HEK293T (cell line): Measurements from ENCODE around the gene SART3.
"Not testable (repeated sequence)": the region's sequence is repeated elsewhere in the genome, so short reads cannot be mapped to it uniquely, and the experiment has no call there.

Experiments
- CTCF ChIA-PET: fragments of 350-600 bp; formaldehyde crosslinking; extraction: SDS; loops from one replicate; lab custom pipeline; 2021; ENCODE audit warnings: antibody characterized with exemption, inconsistent platforms; lab: Yijun Ruan, JAX
- POLR2A ChIA-PET: fragments of 350-600 bp; formaldehyde crosslinking; extraction: SDS; loops from one replicate; lab custom pipeline; 2020; ENCODE audit warnings: antibody characterized with exemption, inconsistent platforms; lab: Yijun Ruan, JAX
- DNase-seq: peaks from one replicate; pipeline ENCODE4 v3.0.0; 2012; ENCODE audit warnings: mixed read lengths; ENCODE audit errors: extremely low spot score
- ARNT ChIP-seq: fragments of 450-650 bp; IDR thresholded peaks from 2 replicates; pipeline ENCODE4 v1.6.1; 2017; ENCODE audit warnings: mild to moderate bottlenecking
- BHLHE40 ChIP-seq: fragments of 450-650 bp; IDR thresholded peaks from 2 replicates; pipeline ENCODE4 v1.6.1; 2016; ENCODE audit warnings: mild to moderate bottlenecking, moderate library complexity, borderline replicate concordance
- CTBP1 ChIP-seq: fragments of 450-650 bp; IDR thresholded peaks from 2 replicates; pipeline ENCODE4 v1.6.1; 2016; ENCODE audit warnings: borderline replicate concordance
- ELF4 ChIP-seq: fragments of 450-650 bp; IDR thresholded peaks from 2 replicates; pipeline ENCODE4 v1.6.1; 2017; ENCODE audit warnings: antibody characterized with exemption
- FOXA1 ChIP-seq: fragments of 450-650 bp; IDR thresholded peaks from 2 replicates; pipeline ENCODE4 v1.6.1; 2016; ENCODE audit warnings: mild to moderate bottlenecking
- FOXK2 ChIP-seq: fragments of 450-650 bp; IDR thresholded peaks from 2 replicates; pipeline ENCODE4 v1.6.1; 2016; ENCODE audit warnings: mild to moderate bottlenecking
- FOXM1 ChIP-seq: fragments of 450-650 bp; IDR thresholded peaks from 2 replicates; pipeline ENCODE4 v1.6.1; 2017; ENCODE audit warnings: mild to moderate bottlenecking, borderline replicate concordance
- HDGF ChIP-seq: fragments of 450-650 bp; IDR thresholded peaks from 2 replicates; pipeline ENCODE4 v1.6.1; 2017; ENCODE audit warnings: antibody characterized with exemption, borderline replicate concordance
- L3MBTL2 ChIP-seq: fragments of 450-650 bp; conservative IDR thresholded peaks from 2 replicates; pipeline ENCODE4 v1.6.1; 2016; ENCODE audit warnings: mild to moderate bottlenecking
- LEF1 ChIP-seq: fragments of 450-650 bp; IDR thresholded peaks from 2 replicates; pipeline ENCODE4 v1.6.1; 2017; ENCODE audit warnings: mild to moderate bottlenecking, borderline replicate concordance
- NFRKB ChIP-seq: fragments of 450-650 bp; IDR thresholded peaks from 2 replicates; pipeline ENCODE4 v1.6.1; 2016; ENCODE audit warnings: mild to moderate bottlenecking, moderate library complexity
- SP1 ChIP-seq: fragments of 450-650 bp; IDR thresholded peaks from 2 replicates; pipeline ENCODE4 v1.6.1; 2017
- SUZ12 ChIP-seq: fragments of 450-650 bp; IDR thresholded peaks from 2 replicates; pipeline ENCODE4 v1.6.1; 2016; ENCODE audit warnings: mild to moderate bottlenecking
- TARDBP ChIP-seq: fragments of 450-650 bp; IDR thresholded peaks from 2 replicates; pipeline ENCODE4 v1.6.1; 2016
- ZNF384 ChIP-seq: fragments of 450-650 bp; IDR thresholded peaks from 2 replicates; pipeline ENCODE4 v1.6.1; 2016
- TF ChIP-seq, protein P1 (sequence below): fragments of 450-650 bp; IDR thresholded peaks from 2 replicates; pipeline ENCODE4 v1.6.1; 2016

Gene SART3

GRCh38 chr12:108592033-108592909 lies 31.3 kb upstream of the SART3 start:
- TF ChIP-seq L3MBTL2 (no peak), FOXM1 (no peak), SP1 (no peak)
- ChIA-PET POLR2A (no interaction called here), CTCF (no interaction called here)
- DNase-seq: no peak

DNA sequence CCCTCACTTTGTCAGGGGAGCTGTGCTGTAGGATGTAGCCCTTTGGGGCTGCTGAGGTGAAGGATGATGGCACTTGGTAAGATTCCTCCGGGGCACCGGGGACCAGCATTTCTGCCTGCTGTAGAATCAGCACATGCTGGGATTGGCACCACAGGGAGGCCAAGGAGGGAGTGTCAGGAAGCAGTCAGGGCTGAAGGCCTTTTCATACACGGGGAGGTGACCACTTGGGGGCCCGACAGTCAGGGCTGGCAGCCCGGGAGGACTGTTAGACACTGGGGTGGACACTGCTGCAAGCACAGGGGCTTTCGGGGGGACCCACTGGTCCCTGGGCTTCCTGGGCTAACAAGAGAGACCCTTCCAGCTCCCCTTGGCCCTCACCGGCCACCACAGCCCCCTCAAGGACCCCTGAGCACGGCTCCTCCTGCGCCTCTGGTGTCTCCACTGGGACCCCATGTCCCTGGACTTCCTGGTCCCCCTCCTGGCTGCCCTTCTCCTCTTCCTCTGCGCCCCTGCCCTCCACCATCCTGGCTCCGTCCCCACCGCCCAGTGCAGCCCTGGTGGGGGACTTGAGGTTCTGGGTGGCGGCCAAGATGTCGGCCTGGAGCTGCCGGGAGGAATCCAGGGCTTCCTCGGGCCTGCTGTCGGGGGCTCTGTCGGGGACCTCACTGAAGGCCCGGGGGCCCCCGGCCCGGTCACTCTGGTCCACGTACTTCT lies 30.5 kb upstream of the SART3 start:
- ChIA-PET CTCF (no interaction called here), POLR2A (no interaction called here)
- no peak for TF ChIP-seq ARNT
- TF ChIP-seq SUZ12: no peak
- TF ChIP-seq, protein P1, sequence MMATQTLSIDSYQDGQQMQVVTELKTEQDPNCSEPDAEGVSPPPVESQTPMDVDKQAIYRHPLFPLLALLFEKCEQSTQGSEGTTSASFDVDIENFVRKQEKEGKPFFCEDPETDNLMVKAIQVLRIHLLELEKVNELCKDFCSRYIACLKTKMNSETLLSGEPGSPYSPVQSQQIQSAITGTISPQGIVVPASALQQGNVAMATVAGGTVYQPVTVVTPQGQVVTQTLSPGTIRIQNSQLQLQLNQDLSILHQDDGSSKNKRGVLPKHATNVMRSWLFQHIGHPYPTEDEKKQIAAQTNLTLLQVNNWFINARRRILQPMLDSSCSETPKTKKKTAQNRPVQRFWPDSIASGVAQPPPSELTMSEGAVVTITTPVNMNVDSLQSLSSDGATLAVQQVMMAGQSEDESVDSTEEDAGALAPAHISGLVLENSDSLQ: no peak
- TF ChIP-seq FOXK2: no peak
- TF ChIP-seq SP1: no peak
- no peak for DNase-seq

DNA sequence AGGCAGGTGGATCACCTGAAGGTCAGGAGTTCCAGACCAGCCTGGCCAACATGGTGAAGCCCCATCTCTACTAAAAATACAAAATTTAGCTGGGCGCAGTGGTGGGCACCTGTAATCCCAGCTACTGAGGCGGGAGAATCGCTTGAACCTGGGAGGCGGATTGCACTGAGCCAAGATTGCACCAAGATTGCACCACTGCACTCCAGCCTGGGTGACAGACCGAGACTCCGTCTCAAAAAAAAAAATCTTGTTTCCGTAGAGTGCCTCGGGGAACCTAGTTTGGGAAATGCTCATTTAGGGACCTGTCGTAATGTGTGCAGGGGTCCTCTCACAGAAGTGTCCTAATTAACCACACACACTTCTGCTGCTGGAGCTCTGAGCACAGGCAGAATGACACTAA lies 29.5 kb upstream of the SART3 start:
- DNase-seq, CTCF ChIA-PET: not testable (repeated sequence)
- POLR2A ChIA-PET: interaction anchor here (0.7 kb wide), 1 partner anchor 148 kb away, joined by 3 read pairs; no protein-coding TSS in a partner anchor

GRCh38 chr12:108589840-108590229 lies 28.9 kb upstream of the SART3 start:
- DNase-seq: no peak
- ChIA-PET POLR2A (interaction anchor here (0.7 kb wide), 1 partner anchor 149 kb away, joined by 3 read pairs; no protein-coding TSS in a partner anchor), CTCF (no interaction called here)
- TF ChIP-seq ARNT (no peak), FOXA1 (no peak), NFRKB (no peak), LEF1 (no peak), CTBP1 (no peak), SP1 (no peak), FOXK2 (no peak), ELF4 (no peak), BHLHE40 (no peak), ZNF384 (no peak), HDGF (no peak), L3MBTL2 (no peak), FOXM1 (no peak), TARDBP (no peak)
- TF ChIP-seq, protein P1: no peak

- no peak for DNase-seq
- ChIA-PET POLR2A (no interaction called here), CTCF (interaction anchor here (1.4 kb wide), 1 partner anchor 28 kb away, joined by 3 read pairs; no protein-coding TSS in a partner anchor)
Measured at GRCh38 chr12:108589028-108589839, 28.3 kb upstream of the SART3 start.

DNA sequence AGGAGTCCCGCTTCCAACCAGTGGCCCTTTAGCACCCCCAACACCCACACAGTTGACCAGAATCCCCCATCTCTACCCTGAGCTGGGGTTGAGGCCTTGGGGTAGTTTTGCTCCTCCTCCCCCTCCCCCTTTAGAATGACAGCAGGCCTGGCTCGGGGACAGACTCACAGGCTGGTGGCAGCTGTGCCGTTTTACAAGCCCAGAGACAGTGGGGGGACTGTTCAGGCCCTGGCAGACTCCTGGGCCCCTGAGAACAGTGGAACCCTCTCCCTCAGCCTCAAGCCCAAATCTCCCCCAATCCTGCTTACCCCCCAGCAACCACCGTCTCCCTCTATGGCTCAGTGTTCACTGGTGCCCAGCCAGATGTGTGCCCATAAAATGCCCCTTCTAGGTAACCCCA lies 26.9 kb upstream of the SART3 start:
- no peak for DNase-seq
- TF ChIP-seq BHLHE40 (no peak), ELF4 (no peak), LEF1 (no peak), SP1 (no peak), SUZ12 (no peak), HDGF (no peak), TARDBP (no peak), CTBP1 (no peak)
- TF ChIP-seq, protein P1: no peak
- ChIA-PET CTCF (interaction anchor here (0.6 to 1.4 kb wide), 2 partner anchors 30 to 166 kb away, joined by 3 read pairs; no protein-coding TSS in a partner anchor), POLR2A (no interaction called here)

More at GRCh38 chr12:108589028-108589839, 28.3 kb upstream of the SART3 start:
- TF ChIP-seq ARNT (no peak), HDGF (no peak), BHLHE40 (no peak), ZNF384 (no peak), FOXK2 (no peak), NFRKB (no peak), LEF1 (no peak), FOXA1 (no peak), CTBP1 (no peak)
